DMS114 treated with DMSO at 0.1 percent for 48 hours (cell line): ENCODE data around the gene MAP3K20.
"Not testable (repeated sequence)": the region's sequence is repeated elsewhere in the genome, so short reads cannot be mapped to it uniquely, and the experiment has no call there.

Experiments used
- DNase-seq: peaks from one replicate; lab custom pipeline; 2025; ENCODE audit not compliant: unreplicated experiment; lab: John Stamatoyannopoulos, UW

The MAP3K20 gene

DNA sequence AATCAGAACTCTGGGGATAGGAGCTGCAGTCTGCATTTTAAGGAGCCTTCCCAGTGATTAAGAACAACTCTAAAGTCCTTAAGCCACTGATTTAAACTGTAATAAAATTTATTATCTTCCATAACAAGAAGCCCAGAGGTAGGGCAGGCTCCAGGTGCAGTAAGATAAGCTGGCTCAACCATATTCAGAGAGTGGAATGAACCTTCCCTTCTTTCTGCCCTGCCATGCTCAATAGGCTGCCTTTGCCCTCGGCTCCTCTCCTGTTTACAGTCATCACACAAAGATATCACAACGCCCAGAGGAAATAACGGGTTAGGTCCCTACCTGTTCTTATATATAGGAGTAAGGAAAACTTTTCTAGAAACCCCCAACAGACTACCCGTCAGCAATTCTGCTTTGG, 188.5 kb downstream of the MAP3K20 start:
- no peak for DNase-seq

DNA sequence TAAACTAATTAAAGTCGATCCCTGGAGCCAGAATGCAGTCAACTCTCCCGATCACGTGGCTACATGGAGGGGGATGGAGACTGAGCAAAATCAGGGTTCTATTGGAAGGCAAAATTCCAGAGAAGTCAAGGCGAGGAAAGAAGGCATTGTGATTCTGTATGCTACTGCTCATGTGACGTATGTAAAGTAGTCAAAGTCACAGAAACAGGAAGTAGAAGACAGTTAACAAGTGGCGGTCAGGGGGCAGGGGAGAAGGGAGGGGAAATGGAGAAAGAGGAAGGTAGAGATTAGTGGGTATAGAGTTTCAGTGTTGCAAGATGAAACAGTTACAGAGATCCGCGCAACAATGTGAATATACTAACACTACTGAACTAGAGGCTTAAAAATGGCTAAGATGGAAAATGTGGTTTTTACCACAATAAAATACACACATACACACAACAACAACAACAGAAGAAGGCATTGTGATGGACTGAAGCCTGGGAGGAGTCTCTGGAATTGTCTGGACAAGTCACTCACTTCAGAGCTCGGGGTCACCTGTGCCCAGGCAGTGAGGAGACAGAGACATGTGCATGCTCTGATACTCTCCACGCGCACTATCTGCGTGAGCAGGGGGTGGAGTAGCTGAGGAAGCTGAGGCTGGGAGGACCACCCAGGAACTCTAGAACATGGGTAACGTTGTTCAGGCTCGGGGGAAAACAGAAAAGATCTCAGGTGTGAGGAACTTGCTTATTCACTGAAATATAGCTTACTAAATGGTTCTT, 189.1 kb downstream of the MAP3K20 start:
- DNase-seq: no peak

DNA sequence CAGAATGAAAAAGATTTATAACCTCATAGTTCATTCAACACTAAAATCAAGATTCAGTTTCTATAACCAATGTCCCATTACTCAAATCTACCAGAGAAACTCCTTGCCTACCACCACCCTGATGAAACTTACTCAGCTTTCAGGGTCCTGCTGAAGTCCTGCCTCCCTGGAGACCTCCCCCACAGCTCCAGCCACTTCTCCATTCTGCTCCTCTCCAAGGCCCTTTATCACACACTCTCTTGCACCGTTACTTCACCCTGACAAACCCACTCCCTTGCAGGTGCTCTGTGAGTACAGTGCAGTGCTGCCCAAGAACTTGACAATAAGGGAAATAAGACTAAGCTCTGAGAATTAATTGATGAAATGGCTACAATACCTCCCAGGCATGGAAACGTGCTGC, 195.5 kb downstream of the MAP3K20 start:
- DNase-seq: no peak

DNA sequence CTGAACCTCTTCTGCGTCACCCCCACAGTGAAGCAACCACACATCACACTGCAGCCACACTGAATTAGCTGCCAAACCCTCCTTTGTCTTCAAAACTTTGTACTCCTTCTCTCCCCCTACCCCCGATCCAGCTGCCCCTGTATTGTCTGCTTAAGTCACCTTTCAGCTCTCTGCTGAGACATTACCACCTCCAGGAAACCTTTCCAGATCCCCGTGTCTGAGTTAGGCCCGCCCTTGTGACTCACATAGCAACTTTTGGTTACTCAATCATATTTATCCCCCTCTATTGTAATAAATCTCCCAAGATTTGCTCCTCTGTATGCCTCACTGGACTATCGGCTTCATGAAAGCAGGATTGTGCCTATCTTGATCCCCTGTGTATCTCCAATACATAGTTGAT, 196.2 kb downstream of the MAP3K20 start:
- no peak for DNase-seq

DNA sequence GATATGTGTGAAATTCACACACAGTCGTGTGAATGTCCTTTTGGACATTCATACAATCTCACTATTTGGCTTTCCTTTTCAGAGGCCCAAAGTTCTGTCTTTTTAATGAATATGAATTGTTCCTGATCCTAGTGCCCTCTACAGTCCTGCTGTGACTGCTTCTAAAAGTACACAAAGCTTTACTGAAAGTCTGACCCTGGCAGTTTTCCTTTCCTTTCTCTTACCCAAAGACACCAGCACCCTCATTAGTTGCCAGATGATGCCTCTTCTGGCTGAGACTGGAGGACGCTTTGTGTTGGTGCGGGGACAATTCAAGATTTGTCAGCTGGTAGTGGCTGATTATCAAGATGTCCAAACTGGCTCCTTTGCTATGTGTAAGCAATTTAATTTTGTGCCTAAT, 197.2 kb downstream of the MAP3K20 start:
- no peak for DNase-seq

DNA sequence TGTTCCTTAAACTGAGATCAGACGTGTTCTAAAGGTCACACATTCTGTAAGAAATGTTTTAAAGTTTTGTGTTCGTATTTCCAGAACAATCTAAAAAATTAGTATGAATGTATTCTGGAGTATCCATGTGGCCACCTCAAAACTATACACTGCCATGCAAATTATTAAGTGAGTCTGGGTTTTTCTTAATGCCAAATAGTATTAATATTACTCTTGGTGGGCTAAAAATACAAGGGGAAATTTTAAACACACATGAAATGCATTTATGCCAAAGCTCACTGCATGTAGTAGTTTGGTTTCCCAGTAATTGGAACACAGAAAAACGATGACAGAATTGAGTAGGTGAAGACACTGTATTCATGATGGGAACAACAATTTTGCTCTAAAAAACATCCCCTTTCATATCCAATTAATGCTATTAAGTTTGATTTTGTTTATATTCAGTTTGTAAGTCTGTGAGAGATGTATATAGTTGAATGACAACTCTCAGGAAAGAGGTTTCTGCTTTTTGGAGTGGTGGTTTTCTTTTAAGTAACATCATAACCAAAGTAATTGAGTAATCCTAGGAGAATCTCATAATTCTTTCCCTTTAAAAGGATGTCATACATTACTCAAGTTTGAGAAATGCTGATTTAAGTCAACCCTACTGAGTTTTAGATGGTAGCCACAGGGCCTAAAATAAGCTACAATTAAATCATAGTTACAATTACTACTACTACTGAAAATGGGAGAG, 203.3 kb downstream of the MAP3K20 start:
- DNase-seq: no peak

DNA sequence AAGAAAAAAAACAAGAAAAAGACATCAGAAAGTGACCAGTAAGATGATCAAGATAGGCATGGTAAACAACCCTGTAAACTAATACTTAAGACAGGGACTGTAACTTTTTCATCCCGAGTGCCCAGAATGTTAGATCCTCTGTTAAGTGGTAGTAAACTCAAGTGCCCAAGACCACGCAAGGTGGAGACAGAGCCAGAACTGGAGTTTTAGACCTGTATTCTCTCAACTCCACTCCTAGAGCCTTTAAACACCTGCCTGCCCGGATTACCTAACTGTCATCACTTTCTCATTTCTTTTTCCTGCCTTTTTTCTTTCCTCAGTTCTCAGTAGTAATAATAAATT, 203.9 kb downstream of the MAP3K20 start:
- no peak for DNase-seq

DNA sequence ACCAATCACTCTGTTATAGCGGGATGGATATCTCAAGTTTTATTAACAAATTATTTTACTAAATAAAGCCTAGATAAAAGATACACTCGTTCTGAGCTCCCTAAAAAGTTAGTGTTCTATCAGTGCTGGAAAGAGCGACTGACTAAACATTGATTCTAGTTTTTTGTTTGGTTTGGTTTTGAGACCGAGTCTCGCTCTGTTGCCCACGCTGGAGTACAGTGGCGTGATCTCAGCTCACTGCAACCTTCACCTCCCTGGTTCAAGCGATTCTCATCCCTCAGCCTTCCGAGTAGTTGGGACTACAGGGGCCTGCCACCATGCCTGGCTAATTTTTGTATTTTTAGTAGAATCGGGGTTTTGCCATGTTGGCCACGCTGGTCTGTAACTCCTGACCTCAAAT, 205.2 kb downstream of the MAP3K20 start:
- DNase-seq: no peak

DNA sequence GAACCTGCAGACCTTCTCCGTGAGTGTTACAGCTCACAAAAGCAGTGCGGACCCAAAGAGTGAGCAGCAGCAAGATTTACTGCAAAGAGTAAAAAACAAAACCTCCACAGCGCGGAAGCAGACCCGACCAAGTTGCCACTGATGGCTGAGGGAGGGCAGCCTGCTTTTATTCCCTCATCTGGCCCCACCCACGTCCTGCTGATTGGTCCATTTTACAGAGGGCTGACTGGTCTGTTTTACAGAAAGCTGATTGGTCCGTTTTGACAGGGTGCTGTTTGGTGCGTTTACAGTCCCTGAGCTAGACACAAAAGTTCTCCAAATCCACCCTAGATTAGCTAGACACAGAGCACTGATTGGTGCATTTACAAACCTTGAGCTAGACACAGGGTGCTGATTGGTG, 206.3 kb downstream of the MAP3K20 start:
- DNase-seq: not testable (repeated sequence)

DNA sequence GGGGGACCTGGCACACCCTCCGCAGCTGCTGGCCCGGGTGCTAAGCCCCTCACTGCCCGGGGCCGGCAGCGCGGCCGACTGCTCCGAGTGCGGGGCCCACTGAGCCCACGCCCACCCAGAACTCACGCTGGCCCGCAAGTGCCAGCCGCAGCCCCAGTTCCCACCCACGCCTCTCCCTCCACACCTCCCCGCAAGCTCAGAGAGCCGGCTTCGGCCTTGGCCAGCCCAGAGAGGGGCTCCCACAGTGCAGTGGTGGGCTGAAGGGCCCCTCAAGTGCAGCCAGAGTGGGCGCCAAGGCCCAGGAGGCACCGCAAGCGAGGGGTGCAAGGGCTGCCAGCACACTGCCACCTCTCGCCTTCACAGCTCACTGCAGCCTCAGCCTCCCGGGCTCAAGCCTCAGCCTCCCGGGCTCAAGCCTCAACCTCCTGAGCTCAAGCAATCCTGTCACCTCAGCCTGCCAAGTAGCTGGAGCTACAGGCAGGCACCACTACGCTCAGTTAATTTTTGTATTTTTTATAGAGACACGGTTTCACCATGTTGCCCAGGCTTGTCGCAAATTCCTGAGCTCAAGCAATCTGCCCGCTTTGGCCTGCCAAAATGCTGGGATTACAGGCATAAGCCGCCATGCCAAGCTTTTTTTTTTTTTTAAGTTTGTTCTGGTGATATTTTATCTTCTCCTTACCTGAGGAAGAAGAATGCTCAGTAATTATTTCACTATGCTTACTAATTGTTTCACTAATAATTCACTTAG, 207.3 kb downstream of the MAP3K20 start:
- DNase-seq: no peak

DNA sequence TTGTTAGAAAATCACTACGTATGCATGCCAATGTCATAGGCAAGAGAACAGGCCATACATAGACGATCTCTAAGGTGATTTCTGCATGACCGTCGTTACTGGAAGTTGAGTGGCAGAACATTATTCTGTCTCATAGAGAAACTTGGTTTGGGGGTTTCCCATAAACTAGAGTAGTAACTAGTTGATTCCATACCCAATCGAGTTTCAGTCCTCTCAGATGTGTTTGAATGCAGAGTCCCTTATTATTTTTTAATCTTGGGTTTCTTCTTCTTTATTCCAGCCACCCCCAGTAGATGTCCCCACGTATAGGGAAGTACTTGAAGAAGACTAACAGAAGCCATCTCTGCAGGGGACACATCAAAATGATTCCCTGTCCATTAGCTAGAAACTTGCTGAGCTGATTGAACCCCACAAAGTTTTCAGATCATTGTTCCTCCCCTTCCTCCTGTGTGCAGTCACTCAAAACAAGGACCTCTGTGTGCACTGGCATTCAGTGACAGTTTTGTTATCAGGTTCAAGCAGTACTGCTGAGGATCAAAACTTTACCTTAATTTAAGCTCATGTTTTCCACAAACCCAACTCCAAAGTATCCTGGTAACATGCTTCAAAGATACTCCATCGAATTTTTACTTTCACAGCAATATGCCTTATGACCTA, 210.6 kb downstream of the MAP3K20 start:
- DNase-seq: no peak

DNA sequence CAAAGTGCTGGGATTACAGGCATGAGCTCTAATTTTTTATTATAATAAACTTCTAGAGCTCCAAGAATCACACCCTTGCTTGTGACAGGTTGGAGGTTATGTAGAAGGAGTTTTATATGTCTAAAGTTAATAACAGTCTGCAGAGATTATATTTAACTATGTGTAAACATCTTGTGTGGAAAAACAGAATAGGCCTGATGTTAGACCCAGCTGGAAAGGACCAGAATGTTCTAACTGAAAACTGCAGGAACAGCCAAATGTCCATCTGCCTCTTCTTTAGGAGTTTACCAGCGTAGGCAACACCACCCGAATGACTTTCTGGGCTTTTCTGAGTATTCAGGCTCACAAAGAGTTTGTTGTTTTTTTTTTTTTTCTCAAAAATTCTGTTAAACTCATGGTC, 211.9 kb downstream of the MAP3K20 start:
- DNase-seq: no peak

DNA sequence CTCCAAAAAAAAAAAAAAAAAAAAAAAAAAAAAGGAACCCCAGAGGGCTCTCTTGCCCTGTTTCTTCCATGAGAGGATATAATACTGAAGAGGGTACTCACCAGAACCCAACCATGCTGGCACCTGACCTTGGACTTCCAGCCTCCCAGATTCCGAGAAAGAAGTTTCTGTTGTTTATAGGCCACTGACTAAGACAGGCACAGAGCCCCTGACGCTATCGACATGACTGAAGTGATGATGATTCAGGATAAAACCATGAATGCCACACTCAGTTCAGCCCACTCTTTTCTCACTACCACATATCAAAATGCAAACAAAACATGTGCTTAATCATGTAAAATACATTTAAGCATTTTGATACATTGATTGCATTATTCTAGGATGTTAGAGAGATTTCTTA, 212.9 kb downstream of the MAP3K20 start:
- DNase-seq: no peak

DNA sequence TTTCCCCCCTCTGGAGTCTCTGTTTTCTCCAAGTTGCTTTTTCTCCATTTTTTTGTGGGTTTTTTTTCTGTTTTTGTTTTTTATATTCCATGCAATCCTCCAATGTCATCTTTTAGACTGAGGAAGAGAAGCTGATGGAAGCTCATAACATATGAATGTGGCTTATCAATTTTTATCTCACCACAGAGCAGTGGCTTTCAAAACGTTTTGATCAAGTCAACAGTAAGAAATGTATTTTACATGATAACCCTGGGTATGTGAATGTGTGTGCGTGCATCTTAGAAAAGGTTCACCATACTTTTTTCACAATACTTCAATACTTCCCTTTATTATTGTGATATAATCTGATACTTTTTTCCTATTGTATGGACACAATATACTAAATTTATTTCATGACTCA, 214.4 kb downstream of the MAP3K20 start:
- DNase-seq: no peak

DNA sequence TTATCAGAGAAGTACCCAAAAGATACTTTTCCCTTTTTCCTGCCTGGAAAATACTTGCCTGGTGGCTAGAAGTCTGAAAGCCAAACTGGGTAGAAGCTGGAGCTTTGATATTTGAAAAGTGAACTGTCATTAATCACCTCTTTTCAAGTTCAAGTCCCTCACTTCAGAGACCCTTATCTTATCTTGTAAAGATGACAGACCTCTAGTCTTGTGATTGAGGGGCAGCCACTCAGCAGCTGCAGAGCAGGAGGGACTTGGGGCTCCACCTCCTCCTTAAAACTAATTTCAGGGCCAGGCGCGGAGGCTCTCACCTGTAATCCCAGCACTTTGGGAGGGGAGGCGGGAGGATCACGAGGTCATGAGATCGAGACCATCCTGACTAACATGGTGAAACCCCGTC, 214.9 kb downstream of the MAP3K20 start:
- DNase-seq: no peak

DNA sequence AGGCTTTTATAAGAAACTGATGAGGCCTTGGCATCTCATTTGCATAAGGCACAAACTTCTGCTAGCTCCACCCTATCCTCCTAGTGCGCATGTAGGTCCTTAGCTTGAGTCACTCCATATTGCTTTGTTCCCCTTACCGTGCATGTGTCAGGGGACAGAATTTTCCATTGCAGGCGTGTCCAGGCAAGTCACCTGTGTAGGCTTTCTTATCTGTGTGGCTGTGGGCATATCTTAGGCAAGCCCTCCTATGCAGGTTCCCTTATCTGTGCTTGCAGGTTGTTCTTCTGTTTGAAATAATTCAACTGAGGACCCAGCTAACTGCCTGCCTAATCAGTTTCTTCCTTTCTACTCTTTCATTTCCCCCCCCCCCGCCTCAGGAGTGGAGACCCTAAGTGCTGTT, 215.8 kb downstream of the MAP3K20 start:
- no peak for DNase-seq

DNA sequence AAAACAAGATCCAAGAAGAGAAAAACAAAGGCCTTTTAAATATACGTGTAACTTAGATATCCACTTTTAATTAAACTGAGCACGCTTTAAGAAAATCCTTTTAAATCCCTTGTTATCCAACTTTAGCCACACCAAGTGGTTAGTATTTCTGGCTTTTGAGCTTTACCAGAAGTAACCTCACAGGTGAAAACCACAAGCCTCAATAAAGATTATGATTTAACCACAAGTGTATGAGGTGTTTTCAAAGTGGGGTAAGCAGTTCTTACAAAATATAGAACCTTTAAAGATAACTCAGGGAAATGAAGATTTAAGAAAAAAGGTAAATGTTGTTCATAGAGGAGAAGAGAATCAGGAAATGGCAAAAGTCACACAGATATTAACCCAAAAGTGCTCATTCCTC, 220.6 kb downstream of the MAP3K20 start:
- DNase-seq: no peak

DNA sequence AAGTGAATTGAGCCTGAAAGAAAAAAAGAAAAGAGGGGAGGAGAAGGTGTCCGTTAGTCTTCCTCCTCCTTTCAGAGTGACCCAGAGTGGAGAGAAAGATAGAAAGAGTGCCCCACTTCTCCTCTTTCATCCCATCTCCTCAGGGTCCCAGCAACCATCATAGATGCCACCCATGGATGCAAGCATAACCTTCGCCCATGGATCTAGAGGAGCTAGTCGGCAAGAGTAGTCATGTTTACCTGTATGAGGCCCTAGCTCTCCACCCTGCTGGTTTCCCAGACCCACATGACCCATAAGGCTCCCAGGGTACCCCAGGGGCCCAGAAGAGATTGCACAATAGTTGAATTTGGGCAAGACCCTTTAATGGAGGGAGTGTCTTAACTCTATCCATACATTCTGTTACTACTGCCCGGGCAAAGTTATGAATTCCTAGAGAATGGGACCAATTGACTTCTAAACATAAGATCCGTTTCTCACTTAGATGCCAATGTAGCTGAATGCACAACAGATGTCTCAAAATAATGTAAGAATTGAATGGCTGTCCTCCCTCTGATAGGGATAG, 223.0 kb downstream of the MAP3K20 start:
- DNase-seq: no peak

DNA sequence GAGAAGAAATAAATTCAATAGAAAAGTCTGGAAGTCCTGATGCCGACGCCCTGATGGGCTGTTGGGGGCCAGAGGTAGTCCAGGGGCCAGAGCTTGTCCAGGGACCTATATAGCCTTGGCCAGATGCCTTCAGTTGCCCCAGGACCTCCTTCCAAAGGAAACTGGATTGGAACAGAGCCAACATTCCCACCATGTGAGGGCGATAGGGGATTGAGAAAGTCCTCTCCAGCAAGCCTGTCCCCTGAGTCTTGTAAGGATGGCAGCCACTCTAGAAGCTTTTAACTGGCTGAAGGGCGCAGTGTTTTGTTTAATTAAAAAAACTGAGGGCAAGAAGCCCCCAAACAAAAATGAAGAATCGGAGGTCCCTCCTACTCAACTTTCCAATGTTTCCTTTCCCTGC, 224.1 kb downstream of the MAP3K20 start:
- DNase-seq: no peak

DNA sequence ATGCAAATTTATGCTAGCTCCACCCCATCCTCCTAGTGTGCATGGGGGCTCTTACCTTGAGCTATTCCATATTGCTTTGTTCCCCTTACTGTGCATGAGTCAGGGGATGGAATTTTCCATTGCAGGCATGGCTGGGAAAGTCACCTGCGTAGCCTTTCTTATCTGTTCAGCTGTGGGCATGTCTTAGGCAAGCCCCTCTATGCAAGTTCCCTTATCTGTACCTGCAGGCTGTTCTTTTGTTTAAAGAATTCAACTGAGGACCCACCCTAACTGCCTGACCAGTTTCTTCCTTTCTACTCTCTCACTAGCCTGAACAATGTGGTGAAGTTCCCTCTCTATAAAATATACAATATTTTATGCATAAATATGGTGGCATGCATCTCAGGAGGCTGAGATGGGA, 224.8 kb downstream of the MAP3K20 start:
- DNase-seq: no peak

DNA sequence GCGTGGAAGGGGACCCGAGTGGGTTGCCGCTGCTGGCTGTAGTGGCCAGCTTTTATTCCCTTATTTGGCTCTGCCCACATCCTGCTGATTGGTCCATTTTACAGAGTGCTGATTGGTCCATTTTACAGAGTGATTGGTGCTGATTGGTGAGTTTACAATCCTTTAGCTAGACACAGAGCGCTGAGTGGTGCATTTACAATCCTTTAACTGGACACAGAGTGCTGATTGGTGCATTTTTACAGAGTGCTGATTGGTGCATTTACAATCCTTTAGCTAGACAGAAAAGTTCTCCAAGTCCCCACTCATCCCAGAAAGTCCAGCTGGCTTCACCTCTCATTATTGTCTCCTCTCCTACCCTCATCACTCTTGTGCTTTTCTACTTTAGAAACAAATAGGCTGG, 225.9 kb downstream of the MAP3K20 start:
- DNase-seq: not testable (repeated sequence)
